Ishikawa (cell line): ENCODE measurements around the gene DMD.

Experiments used
- CEBPB ChIP-seq: IDR thresholded peaks from 2 replicates; pipeline ENCODE4 v1.6.1; 2012
- CREB1 ChIP-seq: IDR thresholded peaks from 2 replicates; pipeline ENCODE4 v1.6.1; 2012; ENCODE audit warnings: low read depth
- EGR1 ChIP-seq: IDR thresholded peaks from 2 replicates; pipeline ENCODE4 v1.6.1; 2012
- EP300 ChIP-seq: IDR thresholded peaks from 2 replicates; pipeline ENCODE4 v1.6.1; 2012; ENCODE audit warnings: borderline replicate concordance
- FOXM1 ChIP-seq: IDR thresholded peaks from 2 replicates; pipeline ENCODE4 v1.6.1; 2012; ENCODE audit warnings: low read depth, borderline replicate concordance
- MAX ChIP-seq: IDR thresholded peaks from 2 replicates; pipeline ENCODE4 v1.6.1; 2012
- NFIC ChIP-seq: IDR thresholded peaks from 2 replicates; pipeline ENCODE4 v1.6.1; 2012
- RAD21 ChIP-seq: IDR thresholded peaks from 2 replicates; pipeline ENCODE4 v1.6.1; 2012; ENCODE audit warnings: low read depth
- TAF1 ChIP-seq: IDR thresholded peaks from 2 replicates; pipeline ENCODE4 v1.6.1; 2012; ENCODE audit warnings: low read depth, mild to moderate bottlenecking
- TCF12 ChIP-seq: IDR thresholded peaks from 2 replicates; pipeline ENCODE4 v1.6.1; 2012; ENCODE audit warnings: low read depth
- TEAD4 ChIP-seq: IDR thresholded peaks from 2 replicates; pipeline ENCODE4 v1.6.1; 2012
- USF1 ChIP-seq: IDR thresholded peaks from 2 replicates; pipeline ENCODE4 v1.6.1; 2012
- YY1 ChIP-seq: IDR thresholded peaks from 2 replicates; pipeline ENCODE4 v1.6.1; 2012; ENCODE audit warnings: low read depth
- ZBTB7A ChIP-seq: IDR thresholded peaks from 2 replicates; pipeline ENCODE4 v1.6.1; 2012; ENCODE audit warnings: low read depth
- TF ChIP-seq, protein P1 (sequence below): IDR thresholded peaks from 2 replicates; pipeline ENCODE4 v1.6.1; 2012; ENCODE audit warnings: low read depth, mild to moderate bottlenecking

Gene DMD

DNA sequence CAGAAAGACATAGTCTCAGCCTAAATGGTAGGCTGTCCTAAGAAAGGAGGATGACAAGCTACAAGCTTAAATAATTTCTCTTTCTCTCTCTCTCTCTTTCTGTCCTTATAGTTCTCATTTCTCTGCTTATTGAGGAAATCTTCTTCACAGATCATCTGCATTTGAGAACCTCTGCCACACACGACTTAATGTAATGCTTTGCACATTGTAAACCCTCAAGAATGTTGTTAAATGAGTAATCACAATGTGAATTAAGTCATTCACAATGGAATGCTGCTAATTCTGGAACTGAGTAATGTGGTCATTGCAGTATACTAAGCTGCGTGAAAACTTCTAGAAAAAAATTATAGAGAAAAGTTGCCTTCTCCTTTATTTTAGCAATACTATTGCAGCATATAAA lies 1630.6 kb downstream of the DMD start:
- TF ChIP-seq EP300 (no peak), ZBTB7A (no peak), USF1 (no peak), FOXM1 (no peak), RAD21 (no peak), TCF12 (no peak), NFIC (no peak), YY1 (no peak), EGR1 (no peak)
- TF ChIP-seq, protein P1, sequence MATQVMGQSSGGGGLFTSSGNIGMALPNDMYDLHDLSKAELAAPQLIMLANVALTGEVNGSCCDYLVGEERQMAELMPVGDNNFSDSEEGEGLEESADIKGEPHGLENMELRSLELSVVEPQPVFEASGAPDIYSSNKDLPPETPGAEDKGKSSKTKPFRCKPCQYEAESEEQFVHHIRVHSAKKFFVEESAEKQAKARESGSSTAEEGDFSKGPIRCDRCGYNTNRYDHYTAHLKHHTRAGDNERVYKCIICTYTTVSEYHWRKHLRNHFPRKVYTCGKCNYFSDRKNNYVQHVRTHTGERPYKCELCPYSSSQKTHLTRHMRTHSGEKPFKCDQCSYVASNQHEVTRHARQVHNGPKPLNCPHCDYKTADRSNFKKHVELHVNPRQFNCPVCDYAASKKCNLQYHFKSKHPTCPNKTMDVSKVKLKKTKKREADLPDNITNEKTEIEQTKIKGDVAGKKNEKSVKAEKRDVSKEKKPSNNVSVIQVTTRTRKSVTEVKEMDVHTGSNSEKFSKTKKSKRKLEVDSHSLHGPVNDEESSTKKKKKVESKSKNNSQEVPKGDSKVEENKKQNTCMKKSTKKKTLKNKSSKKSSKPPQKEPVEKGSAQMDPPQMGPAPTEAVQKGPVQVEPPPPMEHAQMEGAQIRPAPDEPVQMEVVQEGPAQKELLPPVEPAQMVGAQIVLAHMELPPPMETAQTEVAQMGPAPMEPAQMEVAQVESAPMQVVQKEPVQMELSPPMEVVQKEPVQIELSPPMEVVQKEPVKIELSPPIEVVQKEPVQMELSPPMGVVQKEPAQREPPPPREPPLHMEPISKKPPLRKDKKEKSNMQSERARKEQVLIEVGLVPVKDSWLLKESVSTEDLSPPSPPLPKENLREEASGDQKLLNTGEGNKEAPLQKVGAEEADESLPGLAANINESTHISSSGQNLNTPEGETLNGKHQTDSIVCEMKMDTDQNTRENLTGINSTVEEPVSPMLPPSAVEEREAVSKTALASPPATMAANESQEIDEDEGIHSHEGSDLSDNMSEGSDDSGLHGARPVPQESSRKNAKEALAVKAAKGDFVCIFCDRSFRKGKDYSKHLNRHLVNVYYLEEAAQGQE = no peak

- TF ChIP-seq NFIC = no peak
- no peak for TF ChIP-seq CREB1
- no peak for TF ChIP-seq FOXM1
- TF ChIP-seq, protein P1 = no peak
- TF ChIP-seq TAF1 = no peak
- TF ChIP-seq TEAD4 = no peak
- no peak for TF ChIP-seq CEBPB
Observed at GRCh38 chrX:31580227-31580626, 1631.1 kb downstream of the DMD start.

GRCh38 chrX:31572360-31572759 lies 1639.0 kb downstream of the DMD start:
- TF ChIP-seq TCF12 (no peak), EGR1 (no peak), MAX (no peak), TAF1 (no peak), YY1 (no peak), NFIC (no peak), TEAD4 (no peak), CREB1 (no peak), FOXM1 (no peak)

DNA sequence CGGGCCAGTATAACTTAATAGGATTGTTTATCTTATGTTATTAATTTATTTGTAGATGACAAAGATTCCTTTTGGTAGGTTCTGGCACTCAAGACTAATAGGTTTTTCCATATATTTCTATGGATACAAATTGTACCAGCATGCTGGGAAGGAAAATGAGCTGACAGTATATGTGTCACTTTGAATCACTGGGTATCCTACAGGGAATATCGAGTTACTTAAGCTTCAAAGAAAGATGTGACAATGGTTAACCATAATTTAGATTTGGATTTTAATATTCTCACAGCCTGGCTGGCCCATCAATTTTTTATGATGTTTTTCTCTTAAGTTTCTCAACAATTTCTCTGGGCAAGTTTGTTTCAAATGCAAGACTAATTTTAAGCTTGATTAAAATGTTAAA lies 1640.7 kb downstream of the DMD start:
- TF ChIP-seq TEAD4 = no peak
- TF ChIP-seq, protein P1 = no peak
- no peak for TF ChIP-seq NFIC
- no peak for TF ChIP-seq MAX
- no peak for TF ChIP-seq TAF1
- no peak for TF ChIP-seq CEBPB
- no peak for TF ChIP-seq FOXM1

DNA sequence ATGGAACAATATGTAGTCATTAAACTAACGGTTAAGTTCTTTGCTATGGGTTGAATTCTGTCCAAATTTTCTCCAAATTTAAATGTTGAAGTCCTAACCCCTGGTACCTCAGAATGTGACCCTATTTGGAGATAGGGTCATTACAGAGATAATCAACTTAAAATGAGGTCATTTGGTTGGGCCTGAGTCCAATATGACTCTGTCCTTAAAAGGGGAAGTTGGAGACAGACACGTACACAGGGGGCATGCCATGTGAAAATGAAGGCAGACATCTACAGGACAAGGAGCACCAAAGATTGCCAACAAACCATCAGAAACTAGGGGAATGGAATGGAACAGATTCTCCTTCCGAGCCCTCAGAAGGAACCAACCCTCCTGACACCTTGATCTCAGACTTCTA lies 1647.6 kb downstream of the DMD start:
- no peak for TF ChIP-seq TCF12
- TF ChIP-seq TEAD4 = no peak
- TF ChIP-seq, protein P1 = no peak
- no peak for TF ChIP-seq NFIC
- TF ChIP-seq FOXM1 = no peak
- TF ChIP-seq CEBPB = no peak
- no peak for TF ChIP-seq EGR1
